ENCODE measurements around the gene KRTAP19-8. TPM values are rescaled to one million over a fixed set of nuclear protein-coding genes. Genes with fewer than 3 reads are reported as not detected.

Gene KRTAP19-8
- total RNA-seq, 1 donor, result not detected

- H3K79me2 ChIP-seq (ENCODE audit: insufficient read depth, low read length), result no peaks in the 10 kb centered on the region
- no peaks in the 10 kb centered on the region for H3K36me3 ChIP-seq (ENCODE audit: insufficient read depth, low read length)
- H3K4me3 ChIP-seq (ENCODE audit: insufficient read depth, low read length), result no peak overlapping the region
- no peak overlapping the region for H3K27ac ChIP-seq (ENCODE audit: low read depth, low read length)
- H3K27me3 ChIP-seq (ENCODE audit: insufficient read depth, low read length), result no peaks in the 10 kb centered on the region
- no peak for DNase-seq (ENCODE audit: insufficient read length, low spot score, missing footprints)
- H4K20me1 ChIP-seq (ENCODE audit: insufficient read depth, low read length), result no peaks in the 10 kb centered on the region
- H3K4me2 ChIP-seq (ENCODE audit: insufficient read depth, low read length), result no peak overlapping the region
- no peaks in the 10 kb centered on the region for H3K9me3 ChIP-seq (ENCODE audit: low read depth, low read length)
- TF ChIP-seq CTCF (IDR thresholded peaks at IDR 0.05; ENCODE audit: extremely low read depth, low read depth, low read length), result no peak
- H2AFZ ChIP-seq (ENCODE audit: low read length), result no peak overlapping the region
- H3K4me1 ChIP-seq (ENCODE audit: insufficient read depth, low read length), result no peaks in the 10 kb centered on the region
Observed at GRCh38 chr21:31042080-31042464, 3.8 kb upstream of the KRTAP19-8 start.

GRCh38 chr21:31041295-31042079, 3.2 kb upstream of the KRTAP19-8 start:
- H3K9me3 ChIP-seq (ENCODE audit: low read depth, low read length), result peaks cover 2% of the 10 kb centered on the region
- H3K27ac ChIP-seq (ENCODE audit: low read depth, low read length), result no peak overlapping the region
- DNase-seq (ENCODE audit: insufficient read length, low spot score, missing footprints), result no peak
- H3K36me3 ChIP-seq (ENCODE audit: insufficient read depth, low read length), result no peaks in the 10 kb centered on the region
- no peaks in the 10 kb centered on the region for H3K4me1 ChIP-seq (ENCODE audit: insufficient read depth, low read length)
- H3K79me2 ChIP-seq (ENCODE audit: insufficient read depth, low read length), result no peaks in the 10 kb centered on the region
- no peak overlapping the region for H2AFZ ChIP-seq (ENCODE audit: low read length)
- H3K4me2 ChIP-seq (ENCODE audit: insufficient read depth, low read length), result no peak overlapping the region
- no peaks in the 10 kb centered on the region for H3K27me3 ChIP-seq (ENCODE audit: insufficient read depth, low read length)
- H4K20me1 ChIP-seq (ENCODE audit: insufficient read depth, low read length), result no peaks in the 10 kb centered on the region
- H3K4me3 ChIP-seq (ENCODE audit: insufficient read depth, low read length), result no peak overlapping the region
- TF ChIP-seq CTCF (IDR thresholded peaks at IDR 0.05; ENCODE audit: extremely low read depth, low read depth, low read length), result no peak

- Histone ChIP-seq H3K4me3 (ENCODE audit: insufficient read depth, low read length) (no peak overlapping the region), H3K27me3 (ENCODE audit: insufficient read depth, low read length) (no peaks in the 10 kb centered on the region), H3K27ac (ENCODE audit: low read depth, low read length) (no peak overlapping the region), H3K79me2 (ENCODE audit: insufficient read depth, low read length) (no peaks in the 10 kb centered on the region), H3K4me2 (ENCODE audit: insufficient read depth, low read length) (no peak overlapping the region), H3K4me1 (ENCODE audit: insufficient read depth, low read length) (no peaks in the 10 kb centered on the region), H4K20me1 (ENCODE audit: insufficient read depth, low read length) (no peaks in the 10 kb centered on the region), H2AFZ (ENCODE audit: low read length) (no peak overlapping the region), H3K36me3 (ENCODE audit: insufficient read depth, low read length) (no peaks in the 10 kb centered on the region), H3K9me3 (ENCODE audit: low read depth, low read length) (peaks cover 4% of the 10 kb centered on the region)
- no peak for DNase-seq (ENCODE audit: insufficient read length, low spot score, missing footprints)
- no peak for TF ChIP-seq CTCF (IDR thresholded peaks at IDR 0.05; ENCODE audit: extremely low read depth, low read depth, low read length)
Observed at GRCh38 chr21:31034378-31034777, 3.9 kb downstream of the KRTAP19-8 start.

- no peaks in the 10 kb centered on the region for H3K27me3 ChIP-seq (ENCODE audit: insufficient read depth, low read length)
- no peak for TF ChIP-seq CTCF (IDR thresholded peaks at IDR 0.05; ENCODE audit: extremely low read depth, low read depth, low read length)
- H3K4me2 ChIP-seq (ENCODE audit: insufficient read depth, low read length), result no peak overlapping the region
- no peak overlapping the region for H2AFZ ChIP-seq (ENCODE audit: low read length)
- no peak overlapping the region for H3K27ac ChIP-seq (ENCODE audit: low read depth, low read length)
- no peaks in the 10 kb centered on the region for H4K20me1 ChIP-seq (ENCODE audit: insufficient read depth, low read length)
- no peaks in the 10 kb centered on the region for H3K4me1 ChIP-seq (ENCODE audit: insufficient read depth, low read length)
- peaks cover 3% of the 10 kb centered on the region for H3K9me3 ChIP-seq (ENCODE audit: low read depth, low read length)
- no peaks in the 10 kb centered on the region for H3K36me3 ChIP-seq (ENCODE audit: insufficient read depth, low read length)
- no peaks in the 10 kb centered on the region for H3K79me2 ChIP-seq (ENCODE audit: insufficient read depth, low read length)
- DNase-seq (ENCODE audit: insufficient read length, low spot score, missing footprints), result no peak
- H3K4me3 ChIP-seq (ENCODE audit: insufficient read depth, low read length), result no peak overlapping the region
Observed at GRCh38 chr21:31030367-31031106, 7.7 kb downstream of the KRTAP19-8 start.

All from osteoblast (primary cell).